IPS DF 19.7 (cell line): ENCODE results near the gene FYN.

ENCODE experiments used
- DNase-seq: peaks from one replicate; pipeline ENCODE4 v3.0.0-alpha.2; 2013; ENCODE audit warnings: low read depth, low spot score

FYN gene

GRCh38 chr6:111832833-111833418 lies 40.3 kb downstream of the FYN start:
- no peak for DNase-seq

GRCh38 chr6:111831408-111831807 lies 41.8 kb downstream of the FYN start:
- DNase-seq: no peak

DNA sequence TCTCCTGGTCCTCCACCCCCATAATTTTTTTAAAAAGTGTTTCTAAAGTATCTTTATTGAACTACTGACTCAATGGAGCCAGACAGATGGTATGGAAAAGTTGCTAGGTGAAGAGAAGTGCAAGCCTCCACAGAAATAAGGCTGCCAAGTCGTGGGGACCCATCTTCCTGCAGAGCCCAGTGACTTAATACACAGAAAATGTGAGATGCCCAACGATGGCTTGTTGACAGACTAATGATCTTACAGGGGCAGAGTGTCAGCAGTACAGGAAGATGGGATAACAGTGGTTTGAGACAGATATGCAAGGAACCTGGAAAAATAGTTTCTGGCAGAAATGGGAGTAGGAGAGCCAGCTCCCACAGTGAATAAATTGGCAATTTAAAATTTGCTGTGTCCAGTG lies 43.3 kb downstream of the FYN start:
- no peak for DNase-seq

DNA sequence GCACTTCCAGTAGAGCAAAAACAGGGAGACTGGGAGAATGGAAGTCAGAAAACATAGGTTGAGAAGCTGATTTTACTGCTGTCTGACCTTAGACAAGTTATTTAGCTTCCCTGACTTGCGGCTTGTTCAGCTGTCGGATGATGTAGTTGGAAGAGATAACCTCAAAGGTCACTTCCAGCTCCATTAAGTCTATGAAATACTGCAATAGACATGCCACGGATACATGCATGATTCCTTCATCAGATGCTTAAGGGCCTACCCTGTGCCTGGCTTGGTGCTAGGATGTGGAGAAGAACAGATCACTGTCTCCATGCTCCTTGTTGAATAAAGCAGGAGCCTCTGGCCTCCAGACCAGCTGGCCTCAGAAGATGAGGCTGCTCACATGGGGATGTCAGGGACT lies 43.7 kb downstream of the FYN start:
- no peak for DNase-seq

DNA sequence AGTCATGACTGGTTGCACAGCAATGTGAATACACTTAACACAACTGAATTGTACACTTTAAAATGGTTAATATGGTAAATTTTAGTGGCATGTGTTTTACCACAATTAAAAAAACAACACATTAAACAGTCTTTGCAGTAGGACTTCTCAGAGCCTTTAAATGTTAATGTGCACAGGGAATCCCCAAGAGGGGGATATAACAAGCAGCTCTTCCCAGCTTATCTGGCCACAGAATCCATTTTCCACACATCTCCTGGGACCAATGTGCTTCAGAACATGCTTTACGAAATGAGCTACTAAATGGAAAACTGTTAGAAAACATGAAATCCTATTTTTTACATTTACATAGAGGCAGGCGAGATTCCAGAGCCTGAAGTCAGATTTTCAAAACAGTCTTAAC lies 44.4 kb downstream of the FYN start:
- no peak for DNase-seq

GRCh38 chr6:111825439-111826086 lies 47.7 kb downstream of the FYN start:
- no peak for DNase-seq

DNA sequence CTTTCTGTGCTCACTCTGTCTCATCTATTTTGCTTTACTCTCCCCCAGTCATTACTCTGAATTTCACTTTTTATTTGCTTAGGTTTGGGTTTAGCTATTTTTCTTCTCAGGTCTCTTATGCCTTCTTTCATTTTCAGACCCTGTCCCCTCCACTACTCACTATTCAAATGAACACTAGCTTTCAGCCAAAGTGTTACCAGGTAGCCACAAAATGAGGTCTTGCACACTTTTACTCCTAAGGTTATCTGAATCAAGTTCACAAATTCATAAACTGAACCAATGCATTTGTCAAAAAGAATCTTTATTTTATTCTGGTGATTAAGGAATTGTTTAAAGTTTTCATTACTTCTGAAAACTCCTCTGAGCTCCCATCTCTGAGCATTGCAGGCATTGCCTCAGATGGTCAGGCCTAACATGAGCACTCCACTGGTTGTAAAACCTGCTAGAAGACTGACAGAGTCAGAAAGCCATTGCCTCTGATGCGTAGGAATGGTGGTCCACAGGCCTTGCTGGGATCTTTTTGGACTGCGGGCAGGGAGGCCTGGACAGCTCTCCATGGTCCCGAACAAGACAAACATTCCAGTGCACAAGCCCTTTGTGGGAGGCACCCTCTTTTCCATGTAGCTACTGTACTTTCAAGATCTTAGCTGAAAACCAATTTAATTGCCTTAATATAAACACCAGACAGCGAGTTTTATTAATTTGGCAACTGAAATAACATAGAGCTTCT lies 48.5 kb downstream of the FYN start:
- DNase-seq: no peak

GRCh38 chr6:111823831-111824607 lies 49.2 kb downstream of the FYN start:
- no peak for DNase-seq

GRCh38 chr6:111823012-111823411 lies 50.2 kb downstream of the FYN start:
- DNase-seq: no peak

GRCh38 chr6:111819458-111819857 lies 53.8 kb downstream of the FYN start:
- no peak for DNase-seq

DNA sequence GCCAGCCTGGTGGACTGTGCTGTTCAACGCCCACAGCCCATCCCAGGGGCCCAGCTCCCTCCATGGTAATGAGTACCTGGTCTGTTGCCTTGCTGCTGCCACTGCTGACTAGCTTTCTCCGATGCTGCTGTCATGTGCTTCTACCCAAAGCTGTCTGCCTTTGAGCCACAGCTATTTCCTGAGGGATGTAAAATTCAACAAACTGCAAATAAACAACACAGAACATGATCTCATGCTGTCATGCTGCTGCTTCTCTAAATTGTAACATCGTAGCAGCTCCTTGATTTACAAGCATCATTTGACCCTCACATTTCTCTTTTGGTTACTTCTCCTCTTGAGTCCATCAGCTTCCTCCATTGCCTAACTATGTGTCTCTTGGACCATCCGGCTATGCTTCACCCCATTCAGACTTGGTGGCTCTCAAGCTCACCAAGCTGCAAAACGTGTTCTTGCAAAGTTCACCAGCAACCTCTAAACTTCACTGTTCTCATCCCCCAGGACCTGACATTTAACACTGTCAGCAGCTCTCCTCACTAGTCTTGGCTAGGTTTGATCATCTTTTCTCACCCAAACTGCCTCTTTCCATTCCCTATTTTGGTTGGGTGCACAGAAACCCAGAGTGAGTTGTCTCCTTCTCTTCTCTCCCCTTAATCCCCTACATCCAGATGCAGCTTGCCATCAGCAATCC lies 54.6 kb downstream of the FYN start:
- DNase-seq: no peak

DNA sequence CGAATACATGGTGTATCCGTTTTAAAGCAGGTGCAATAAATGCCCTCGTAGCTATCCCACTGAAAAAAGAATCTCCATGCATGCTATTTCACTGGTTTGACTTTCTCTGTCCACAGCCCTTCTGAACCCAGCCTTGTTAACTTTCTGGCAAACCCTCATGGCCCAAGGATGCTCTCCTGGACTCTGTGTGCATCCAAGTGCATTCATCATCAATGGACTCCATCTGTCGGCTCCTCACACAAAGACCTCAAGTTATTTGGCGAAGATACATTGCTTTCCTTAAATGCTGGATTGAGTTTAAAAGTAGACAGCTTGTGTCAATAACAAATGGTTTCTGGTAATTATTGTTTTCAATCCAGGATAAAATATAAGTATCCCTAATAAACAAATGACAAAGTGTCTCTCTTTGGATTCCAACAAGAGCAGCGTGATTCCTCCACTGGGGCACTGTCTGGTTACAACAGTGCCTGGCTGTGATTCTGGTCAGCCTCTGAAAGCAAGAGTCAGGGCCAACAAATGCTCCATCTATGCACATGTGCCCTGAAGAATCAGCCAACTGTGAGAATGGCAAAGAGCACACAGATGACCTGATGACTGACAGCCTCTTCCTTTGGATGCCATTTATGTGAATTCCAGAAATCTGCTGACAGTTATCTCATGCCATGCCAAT lies 55.7 kb downstream of the FYN start:
- DNase-seq: no peak

- DNase-seq: no peak
Measured at GRCh38 chr6:111813677-111814310, 59.5 kb downstream of the FYN start.

DNA sequence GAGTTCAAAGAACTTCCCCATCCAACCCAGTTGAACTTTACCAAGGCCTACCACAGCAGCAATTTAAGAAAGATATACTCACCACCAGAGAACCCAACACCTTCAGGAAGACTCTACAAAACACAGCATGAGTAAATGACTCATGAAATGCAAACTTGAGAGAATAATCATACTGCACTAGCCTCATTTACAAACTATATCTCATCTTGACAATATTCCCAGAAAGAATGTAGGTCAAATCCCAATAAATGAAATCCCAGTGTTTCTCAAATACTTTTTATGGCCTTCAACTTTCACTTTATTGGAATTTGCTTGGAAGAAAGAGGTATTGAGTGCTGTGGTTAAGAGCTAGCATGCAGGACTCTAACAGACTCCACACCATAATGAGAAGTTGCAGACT lies 60.0 kb downstream of the FYN start:
- no peak for DNase-seq

GRCh38 chr6:111812060-111813038 lies 60.9 kb downstream of the FYN start:
- DNase-seq: no peak

- no peak for DNase-seq
Measured at GRCh38 chr6:111810294-111811131, 62.7 kb downstream of the FYN start.

DNA sequence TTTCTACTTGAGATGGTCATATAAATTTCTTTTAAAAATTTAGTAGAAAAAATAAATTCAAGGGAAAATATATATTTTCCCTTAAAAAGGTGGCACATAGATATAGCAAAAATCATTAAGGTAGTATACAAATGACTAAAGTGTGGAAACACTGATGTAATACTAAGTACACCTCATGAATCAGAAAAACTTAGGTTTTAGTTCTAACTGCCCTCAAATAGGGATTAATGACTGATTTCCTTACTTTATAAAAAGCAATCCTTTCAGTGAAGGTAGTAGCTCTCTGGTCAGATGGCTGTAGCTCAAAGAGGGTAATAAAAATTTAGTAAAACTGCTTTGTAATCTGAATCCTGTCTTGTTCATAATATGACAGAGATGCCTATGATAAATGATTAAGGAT lies 63.5 kb downstream of the FYN start:
- DNase-seq: no peak

GRCh38 chr6:111809264-111809663 lies 64.0 kb downstream of the FYN start:
- DNase-seq: no peak

DNA sequence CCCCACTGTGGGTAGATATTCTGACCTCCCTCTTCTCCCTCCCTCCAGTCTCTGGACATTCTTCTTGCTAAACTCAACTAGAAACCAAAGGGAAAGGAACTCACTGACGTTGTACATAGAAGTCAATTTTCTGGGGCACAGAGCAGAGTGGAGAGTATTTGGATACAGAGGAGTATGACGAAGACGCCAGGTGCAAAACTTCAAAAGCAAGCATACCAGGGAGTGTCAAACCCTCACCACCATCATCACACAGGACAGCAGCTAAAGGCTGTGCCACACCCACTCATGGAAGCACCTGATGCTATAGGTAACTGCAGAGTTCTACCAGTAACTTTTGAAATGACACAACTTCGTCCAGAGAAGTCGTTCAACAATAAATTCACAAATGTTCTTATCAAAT lies 64.8 kb downstream of the FYN start:
- no peak for DNase-seq
